Skeletal muscle tissue (tissue), 4 donors: ENCODE results near the gene KLRB1. TPM values are rescaled to one million over a fixed set of nuclear protein-coding genes. Genes with fewer than 3 reads are reported as not detected.

Source experiments
- H3K27ac ChIP-seq: one replicate; pipeline ENCODE4 v1.7.0; 2013; ENCODE audit warnings: mild to moderate bottlenecking, low read depth, low read length, inconsistent platforms
- H3K27me3 ChIP-seq, 3 donors: one replicate each; pipeline ENCODE4 v1.7.0; 2013; ENCODE audit warnings: low read length in 3 of 3; ENCODE audit not compliant: control insufficient read depth in 3 of 3, insufficient read depth in 3 of 3
- H3K36me3 ChIP-seq, 3 donors: one replicate each; pipeline ENCODE4 v1.7.0; 2013; ENCODE audit warnings: low read length in 3 of 3; ENCODE audit not compliant: control insufficient read depth in 3 of 3, insufficient read depth in 3 of 3
- H3K4me1 ChIP-seq, 3 donors: one replicate each; pipeline ENCODE4 v1.7.0; 2013; ENCODE audit warnings: low read length in 3 of 3, mild to moderate bottlenecking in 3 of 3; ENCODE audit not compliant: control insufficient read depth in 3 of 3, insufficient read depth in 3 of 3
- H3K4me3 ChIP-seq, 3 donors: one replicate each; pipeline ENCODE4 v1.7.0; 2013; ENCODE audit warnings: low read length in 3 of 3
- H3K9ac ChIP-seq, 3 donors: one replicate each; pipeline ENCODE4 v1.7.0; 2013; ENCODE audit warnings: low read length in 3 of 3, mild to moderate bottlenecking in 3 of 3, moderate library complexity in 2 of 3, low read depth in 1 of 3
- H3K9me3 ChIP-seq, 3 donors: one replicate each; pipeline ENCODE4 v1.7.0; 2013; ENCODE audit warnings: low read length in 3 of 3; ENCODE audit not compliant: control insufficient read depth in 3 of 3
- total RNA-seq: library from RNA; depleted of rRNA; stranded (reverse); fragments of >200 nt; gene quantifications from one replicate; pipeline ENCODE4 v1.2.3, GENCODE V29; 2014
- donor health status: Osteomylitis.

The KLRB1 gene
- total RNA-seq, 1 donor from 2014 or later, result 0.52 TPM

GRCh38 chr12:9643266-9643660 lies 35.5 kb upstream of the KLRB1 start:
- Histone ChIP-seq H3K9ac (no peak overlapping the region), H3K27me3 (no peaks in the 10 kb centered on the region), H3K4me1 (peaks cover 5 to 7% (median 7%) of the 10 kb centered on the region in 3 donors), H3K36me3 (no peaks in the 10 kb centered on the region), H3K27ac (no peak overlapping the region), H3K9me3 (no peaks in the 10 kb centered on the region), H3K4me3 (no peak overlapping the region)

- no peak overlapping the region for H3K27ac ChIP-seq
- peaks cover 5 to 7% (median 5%) of the 10 kb centered on the region in 3 donors for H3K4me1 ChIP-seq
- H3K4me3 ChIP-seq, result no peak overlapping the region
- H3K9ac ChIP-seq, result no peak overlapping the region
- H3K9me3 ChIP-seq, result no peaks in the 10 kb centered on the region
- H3K27me3 ChIP-seq, result no peaks in the 10 kb centered on the region
- H3K36me3 ChIP-seq, result no peaks in the 10 kb centered on the region
Observed at GRCh38 chr12:9642606-9643265, 35.0 kb upstream of the KLRB1 start.

- H3K27ac ChIP-seq, result no peak overlapping the region
- no peak overlapping the region for H3K9ac ChIP-seq
- H3K36me3 ChIP-seq, result no peaks in the 10 kb centered on the region
- no peak overlapping the region for H3K4me3 ChIP-seq
- no peaks in the 10 kb centered on the region for H3K4me1 ChIP-seq
- no peaks in the 10 kb centered on the region for H3K9me3 ChIP-seq
- no peaks in the 10 kb centered on the region for H3K27me3 ChIP-seq
Observed at GRCh38 chr12:9640024-9640423, 32.3 kb upstream of the KLRB1 start.

GRCh38 chr12:9636851-9637206 lies 29.1 kb upstream of the KLRB1 start:
- Histone ChIP-seq H3K27me3 (no peaks in the 10 kb centered on the region), H3K4me1 (no peaks in the 10 kb centered on the region), H3K9ac (no peak overlapping the region), H3K9me3 (no peaks in the 10 kb centered on the region), H3K27ac (no peak overlapping the region), H3K36me3 (no peaks in the 10 kb centered on the region), H3K4me3 (no peak overlapping the region)

GRCh38 chr12:9636150-9636850 lies 28.6 kb upstream of the KLRB1 start:
- no peaks in the 10 kb centered on the region for H3K27me3 ChIP-seq
- no peaks in the 10 kb centered on the region for H3K4me1 ChIP-seq
- H3K4me3 ChIP-seq, result no peak overlapping the region
- no peak overlapping the region for H3K9ac ChIP-seq
- H3K27ac ChIP-seq, result no peak overlapping the region
- no peaks in the 10 kb centered on the region for H3K36me3 ChIP-seq
- H3K9me3 ChIP-seq, result no peaks in the 10 kb centered on the region

GRCh38 chr12:9634969-9635754 lies 27.4 kb upstream of the KLRB1 start:
- no peaks in the 10 kb centered on the region for H3K4me1 ChIP-seq
- no peak overlapping the region for H3K4me3 ChIP-seq
- no peaks in the 10 kb centered on the region for H3K9me3 ChIP-seq
- no peak overlapping the region for H3K9ac ChIP-seq
- no peaks in the 10 kb centered on the region for H3K36me3 ChIP-seq
- H3K27ac ChIP-seq, result no peak overlapping the region
- no peaks in the 10 kb centered on the region for H3K27me3 ChIP-seq

- H3K4me1 ChIP-seq, result no peaks in the 10 kb centered on the region
- H3K27ac ChIP-seq, result no peak overlapping the region
- no peak overlapping the region for H3K9ac ChIP-seq
- H3K27me3 ChIP-seq, result no peaks in the 10 kb centered on the region
- no peaks in the 10 kb centered on the region for H3K36me3 ChIP-seq
- no peaks in the 10 kb centered on the region for H3K9me3 ChIP-seq
- H3K4me3 ChIP-seq, result no peak overlapping the region
Observed at GRCh38 chr12:9634177-9634803, 26.6 kb upstream of the KLRB1 start.

GRCh38 chr12:9632766-9633165 lies 25.1 kb upstream of the KLRB1 start:
- Histone ChIP-seq H3K9me3 (no peaks in the 10 kb centered on the region), H3K27ac (no peak overlapping the region), H3K27me3 (no peaks in the 10 kb centered on the region), H3K4me3 (no peak overlapping the region), H3K4me1 (no peaks in the 10 kb centered on the region), H3K9ac (no peak overlapping the region), H3K36me3 (no peaks in the 10 kb centered on the region)

- no peak overlapping the region for H3K9ac ChIP-seq
- no peak overlapping the region for H3K27ac ChIP-seq
- no peak overlapping the region for H3K4me3 ChIP-seq
- no peaks in the 10 kb centered on the region for H3K36me3 ChIP-seq
- no peaks in the 10 kb centered on the region for H3K9me3 ChIP-seq
- H3K4me1 ChIP-seq, result no peaks in the 10 kb centered on the region
- no peaks in the 10 kb centered on the region for H3K27me3 ChIP-seq
Observed at GRCh38 chr12:9626821-9627220, 19.1 kb upstream of the KLRB1 start.

GRCh38 chr12:9626291-9626690 lies 18.6 kb upstream of the KLRB1 start:
- no peak overlapping the region for H3K27ac ChIP-seq
- no peak overlapping the region for H3K9ac ChIP-seq
- no peaks in the 10 kb centered on the region for H3K4me1 ChIP-seq
- no peaks in the 10 kb centered on the region for H3K36me3 ChIP-seq
- no peak overlapping the region for H3K4me3 ChIP-seq
- no peaks in the 10 kb centered on the region for H3K9me3 ChIP-seq
- H3K27me3 ChIP-seq, result no peaks in the 10 kb centered on the region
